ENCODE results near the gene PADI1.
A peak's percentile ranks its signal among the peaks of the same experiment; 100 is the strongest.
"Not testable (repeated sequence)": the region's sequence is repeated elsewhere in the genome, so short reads cannot be mapped to it uniquely, and the experiment has no call there.

PADI1 gene

GRCh38 chr1:17218939-17219338, 14.0 kb downstream of the PADI1 start:
- DNase-seq: no peak

GRCh38 chr1:17220287-17220686, 15.4 kb downstream of the PADI1 start:
- no peak for DNase-seq

DNA sequence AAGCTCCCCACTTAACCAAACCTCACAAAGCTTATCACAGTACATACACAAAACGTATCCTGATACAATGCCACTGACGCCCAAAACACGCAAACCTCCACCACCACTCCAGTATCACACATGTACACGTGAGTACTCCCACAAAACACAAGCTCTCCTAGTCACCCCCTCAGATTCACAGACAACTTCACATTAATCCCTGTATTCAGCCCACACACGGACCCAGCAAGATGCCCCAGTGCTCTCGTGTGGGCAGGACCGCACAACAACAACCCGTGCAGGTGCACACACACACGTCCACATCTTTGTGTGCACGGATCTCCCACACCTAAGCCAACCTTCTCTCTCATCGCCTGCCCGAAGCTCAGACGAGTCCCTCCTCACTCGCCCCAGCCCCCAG, 17.6 kb downstream of the PADI1 start:
- no peak for DNase-seq

- DNase-seq: no peak
Measured at GRCh38 chr1:17224434-17224833, 19.5 kb downstream of the PADI1 start.

DNA sequence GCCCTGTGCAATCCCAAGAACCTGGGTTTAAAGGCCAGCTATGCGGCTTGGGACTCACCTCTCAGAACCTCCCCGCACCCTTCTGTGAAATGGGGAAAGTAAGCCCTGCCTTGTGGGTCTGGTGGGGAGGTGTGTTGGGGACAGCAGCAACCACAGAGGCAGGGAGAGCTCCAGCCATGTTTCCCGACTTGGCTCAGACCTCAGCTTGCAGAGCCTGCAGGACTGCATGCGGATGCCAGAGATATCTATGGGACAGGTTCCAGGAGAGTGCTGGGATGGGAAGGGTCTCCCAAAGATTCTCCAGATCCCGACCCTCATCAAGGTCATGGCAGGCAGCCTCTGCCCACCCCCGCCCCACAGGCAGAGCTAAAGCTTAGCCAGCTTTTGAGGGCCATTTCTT, 20.2 kb downstream of the PADI1 start:
- DNase-seq: no peak

GRCh38 chr1:17227358-17227915, 22.5 kb downstream of the PADI1 start:
- no peak for DNase-seq

DNA sequence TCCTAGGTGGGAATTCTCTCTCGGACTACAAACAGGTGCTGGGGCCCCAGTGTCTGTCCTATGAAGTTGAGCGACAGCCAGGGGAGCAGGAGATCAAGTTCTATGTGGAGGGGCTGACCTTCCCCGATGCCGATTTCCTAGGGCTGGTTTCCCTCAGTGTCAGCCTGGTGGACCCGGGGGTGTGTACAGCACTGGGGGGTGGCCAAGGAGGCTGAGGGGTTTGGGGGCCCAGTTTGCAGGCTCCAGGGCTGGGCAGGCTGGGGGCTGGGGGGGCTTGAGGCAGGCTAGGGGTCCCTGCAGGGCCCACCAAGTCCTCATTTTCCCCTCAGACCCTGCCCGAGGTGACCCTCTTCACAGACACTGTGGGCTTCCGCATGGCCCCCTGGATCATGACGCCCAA, 23.7 kb downstream of the PADI1 start:
- no peak for DNase-seq

DNA sequence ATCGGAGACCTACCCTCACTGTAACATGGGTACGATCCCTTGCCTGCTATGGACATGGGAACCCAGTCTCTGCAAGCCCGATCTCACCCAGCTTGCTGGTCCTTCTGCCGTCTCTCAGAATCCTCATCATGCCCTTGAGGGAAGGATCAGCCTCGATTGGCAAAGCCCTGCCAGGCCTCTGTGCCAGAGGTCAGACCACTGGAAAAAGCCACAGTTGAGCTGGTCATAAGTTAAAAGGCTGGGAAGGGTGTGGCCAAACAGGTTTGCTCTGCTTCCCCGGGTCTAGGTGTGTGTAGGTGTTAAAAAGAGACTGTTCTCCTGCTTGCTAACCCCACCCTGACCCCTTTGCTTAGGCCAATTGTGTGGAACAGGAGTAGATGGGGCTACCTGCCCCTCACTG, 24.5 kb downstream of the PADI1 start:
- DNase-seq: no peak

DNA sequence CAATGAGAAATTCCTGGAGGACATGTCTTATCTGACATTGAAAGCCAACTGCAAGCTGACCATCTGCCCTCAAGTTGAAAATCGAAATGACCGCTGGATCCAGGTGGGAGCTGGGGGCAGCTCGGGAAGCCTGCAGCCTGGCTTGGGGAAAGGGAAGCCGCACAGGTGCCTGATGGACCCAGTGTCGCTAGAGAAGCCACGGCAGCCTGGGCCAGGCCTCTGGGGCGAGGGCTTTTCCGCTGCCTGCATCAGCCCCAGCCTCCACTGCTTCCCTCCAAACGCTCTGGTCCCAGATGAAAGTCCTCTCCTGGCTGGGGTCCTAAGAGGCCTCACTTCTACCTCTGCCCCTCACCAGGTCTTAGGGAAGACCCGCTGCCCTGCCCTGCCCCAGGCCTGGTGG, 25.2 kb downstream of the PADI1 start:
- no peak for DNase-seq

GRCh38 chr1:17230671-17231310, 25.9 kb downstream of the PADI1 start:
- no peak for DNase-seq

DNA sequence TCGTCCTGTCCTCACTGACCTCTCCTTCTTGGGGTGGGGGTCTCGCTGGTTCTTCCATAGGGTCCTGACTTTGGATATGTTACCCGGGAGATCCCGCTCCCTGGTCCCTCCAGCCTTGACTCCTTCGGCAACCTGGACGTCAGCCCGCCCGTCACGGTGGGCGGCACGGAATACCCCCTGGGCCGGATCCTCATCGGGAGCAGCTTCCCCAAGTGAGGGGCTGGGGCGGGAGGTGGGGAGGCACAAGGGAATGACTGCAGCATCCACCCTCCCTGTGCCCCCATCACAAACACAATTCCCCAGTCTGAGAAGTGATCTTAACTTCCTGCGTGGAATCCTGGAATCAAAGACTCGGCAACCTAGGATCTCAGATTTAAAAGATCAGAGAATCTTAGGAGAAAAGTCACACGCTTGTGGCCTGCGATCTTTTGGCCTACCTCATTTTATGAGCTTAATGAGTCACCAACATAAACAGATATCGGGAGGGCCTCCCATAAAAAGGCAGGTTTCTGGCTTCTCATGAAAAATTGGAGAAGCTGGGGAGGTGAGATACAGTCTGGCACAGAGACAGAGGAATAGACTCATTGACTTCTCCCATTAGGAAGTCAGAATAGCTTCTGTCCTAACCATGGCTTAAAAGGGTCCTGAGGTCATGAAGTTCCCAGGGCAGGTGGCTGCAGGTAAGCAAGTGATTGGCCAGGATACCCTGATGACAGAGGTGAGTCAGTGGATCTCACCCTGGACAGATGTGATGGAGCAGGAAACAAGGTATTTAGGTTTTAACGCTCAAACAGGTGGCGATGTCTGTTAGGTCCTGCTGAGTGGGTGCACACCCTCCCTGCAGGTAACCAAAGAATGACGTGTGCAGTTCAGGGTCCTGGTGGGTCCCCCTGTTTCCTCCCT, 28.1 kb downstream of the PADI1 start:
- DNase-seq: no peak

GRCh38 chr1:17233675-17234320, 28.9 kb downstream of the PADI1 start:
- DNase-seq: no peak

DNA sequence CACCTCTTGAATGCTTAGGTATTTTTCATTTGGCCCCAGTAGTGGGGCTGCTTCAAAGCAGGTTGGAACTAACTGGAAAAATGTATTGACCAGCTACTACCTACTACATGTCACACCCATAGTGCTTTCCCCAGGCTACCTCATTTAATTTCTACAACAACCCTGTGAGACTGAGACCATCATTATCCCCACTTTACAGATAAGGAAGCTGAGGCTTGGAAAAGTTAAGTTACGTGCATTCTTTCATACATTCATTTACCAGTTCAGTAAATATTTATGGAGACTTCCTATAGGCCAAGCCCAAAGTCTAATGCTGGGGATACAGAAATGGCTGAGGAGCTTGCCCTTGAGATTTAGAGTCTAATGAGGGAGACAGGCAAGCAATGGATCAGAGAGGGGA, 29.5 kb downstream of the PADI1 start:
- DNase-seq: no peak

DNA sequence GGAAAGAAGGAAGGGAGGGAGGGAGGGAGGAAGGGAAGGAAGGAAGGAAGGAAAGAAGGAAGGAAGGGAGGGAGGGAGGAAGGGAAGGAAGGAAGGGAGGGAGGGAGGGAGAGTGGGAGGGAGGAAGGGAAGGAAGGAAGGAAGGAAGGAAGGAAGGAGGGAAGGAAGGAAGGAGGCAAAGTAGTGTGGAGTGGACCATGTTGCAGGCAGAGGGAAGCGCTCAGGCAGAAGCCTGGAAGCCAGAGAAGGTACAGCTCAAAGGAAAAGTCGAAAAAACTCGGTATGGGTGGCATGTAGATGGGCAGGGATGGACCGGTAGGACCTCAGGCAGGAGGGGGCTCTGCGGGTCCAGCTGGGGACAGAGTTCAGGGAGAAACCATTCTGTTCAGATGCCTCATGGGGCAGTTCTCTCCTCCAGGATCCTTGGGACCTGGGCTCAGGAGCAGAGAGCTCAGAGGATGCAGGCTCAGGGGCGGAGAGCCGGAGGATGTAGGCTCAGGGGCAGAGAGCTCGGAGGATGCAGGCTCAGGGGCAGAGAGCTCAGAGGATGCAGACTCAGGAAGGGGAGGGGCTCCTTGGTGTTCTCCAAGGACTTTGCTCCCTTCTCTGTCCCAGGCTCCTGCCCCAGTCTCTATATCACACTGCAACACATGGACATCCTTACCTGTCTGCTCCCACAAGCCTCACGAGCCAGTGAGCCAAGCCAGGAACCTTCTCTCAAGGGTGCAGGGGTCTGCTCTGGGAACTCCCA, 30.4 kb downstream of the PADI1 start:
- DNase-seq: no peak

DNA sequence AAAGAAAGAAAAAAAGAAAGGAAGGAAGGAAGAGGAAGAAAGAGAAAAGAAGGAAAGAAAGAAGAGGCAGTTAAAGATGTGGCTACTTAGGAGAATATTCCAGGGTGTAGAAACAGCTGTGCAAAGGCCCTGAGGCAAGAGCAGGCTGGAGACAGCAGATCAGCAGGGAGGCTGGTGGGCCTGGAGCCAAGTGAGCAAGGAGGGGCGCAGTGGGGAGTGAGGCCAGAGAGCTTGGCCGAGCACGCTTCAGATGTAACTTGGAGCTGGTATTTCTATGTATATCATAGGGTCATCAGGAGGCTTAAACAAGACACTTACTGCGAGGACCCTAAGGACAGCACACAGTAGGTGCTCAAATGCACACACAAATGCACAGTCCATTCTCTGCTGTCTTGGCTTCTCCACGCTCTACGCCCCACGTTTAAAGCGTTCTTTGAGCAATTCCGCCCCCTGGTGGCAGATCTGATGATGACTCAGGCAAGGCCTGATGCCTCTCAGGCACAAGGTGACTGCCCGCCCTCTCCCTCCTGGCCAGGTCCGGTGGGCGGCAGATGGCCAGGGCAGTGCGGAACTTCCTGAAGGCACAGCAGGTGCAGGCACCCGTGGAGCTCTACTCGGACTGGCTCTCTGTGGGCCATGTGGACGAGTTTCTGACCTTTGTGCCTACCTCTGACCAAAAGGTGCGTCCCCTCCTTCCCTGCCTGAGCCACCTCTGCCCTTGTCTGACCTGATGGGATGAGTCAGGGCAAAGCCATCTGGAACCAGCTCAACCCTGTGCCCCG, 32.0 kb downstream of the PADI1 start:
- DNase-seq: peak; percentile 90

DNA sequence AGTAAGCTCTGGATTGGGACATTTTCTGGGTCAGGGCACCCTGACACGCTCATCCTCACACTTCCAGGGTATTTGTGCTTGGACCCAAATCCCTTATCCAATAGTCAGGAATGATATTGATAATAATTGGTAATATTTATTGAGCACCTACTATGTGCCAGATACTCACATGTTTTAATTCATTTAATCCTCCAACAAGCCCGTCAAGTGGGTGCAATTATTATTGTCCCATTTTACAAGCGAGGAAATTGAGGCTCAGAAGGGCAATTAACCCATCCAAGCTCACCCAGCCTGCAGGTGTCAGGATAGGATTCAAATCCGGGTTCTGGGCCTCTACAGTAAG, 32.6 kb downstream of the PADI1 start:
- no peak for DNase-seq

- DNase-seq: no peak
Measured at GRCh38 chr1:17239420-17239819, 34.5 kb downstream of the PADI1 start.

DNA sequence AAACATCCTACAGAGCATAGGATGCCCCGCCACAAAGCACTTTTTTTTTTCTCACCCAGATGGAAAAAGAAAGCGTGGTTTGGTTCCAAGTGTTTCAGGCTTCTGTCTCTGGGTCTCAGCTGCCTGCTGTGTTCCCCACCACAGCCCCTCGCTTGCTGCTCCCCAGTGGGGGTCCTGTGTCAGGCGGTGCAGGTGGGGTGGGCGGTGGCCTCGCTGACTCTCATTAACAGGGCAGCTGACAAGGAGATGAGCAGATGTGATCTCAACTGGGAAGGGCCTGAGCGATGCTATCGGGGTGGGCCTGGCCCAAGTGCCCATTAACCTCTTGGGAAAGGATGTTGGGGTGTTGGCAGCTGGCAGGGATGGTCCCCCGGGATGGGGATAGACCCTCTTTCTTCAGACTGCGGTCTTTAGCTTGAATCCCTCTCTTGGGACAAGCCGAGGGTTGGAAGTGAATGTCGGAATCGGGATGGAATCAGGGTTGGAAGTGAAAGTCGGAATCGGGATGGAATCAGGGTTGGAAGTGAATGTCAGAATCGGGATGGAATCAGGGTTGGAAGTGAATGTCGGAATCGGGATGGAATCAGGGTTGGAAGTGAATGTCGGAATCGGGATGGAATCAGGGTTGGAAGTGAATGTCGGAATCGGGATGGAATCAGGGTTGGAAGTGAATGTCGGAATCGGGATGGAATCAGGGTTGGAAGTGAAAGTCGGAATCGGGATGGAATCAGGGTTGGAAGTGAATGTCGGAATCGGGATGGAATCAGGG, 36.3 kb downstream of the PADI1 start:
- DNase-seq: not testable (repeated sequence)

DNA sequence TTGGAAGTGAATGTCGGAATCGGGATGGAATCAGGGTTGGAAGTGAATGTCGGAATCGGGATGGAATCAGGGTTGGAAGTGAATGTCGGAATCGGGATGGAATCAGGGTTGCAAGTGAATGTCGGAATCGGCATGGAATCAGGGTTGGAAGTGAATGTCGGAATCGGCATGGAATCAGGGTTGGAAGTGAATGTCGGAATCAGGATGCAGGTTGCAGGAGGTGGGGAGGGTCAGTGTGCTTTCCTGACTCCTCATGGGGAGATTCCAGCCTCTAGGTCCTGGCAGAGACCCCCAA, 36.8 kb downstream of the PADI1 start:
- DNase-seq: not testable (repeated sequence)

- DNase-seq: no peak
Measured at GRCh38 chr1:17243274-17243673, 38.3 kb downstream of the PADI1 start.

Measured in CD4-positive, alpha-beta T cell treated with Interleukin-6 for 4 hours (primary cell).